GM18517 (cell line): ENCODE data around the gene CERKL.
A peak's percentile ranks its signal among the peaks of the same experiment; 100 is the strongest.

Experiments used
- ATAC-seq: cut with Tn5 transposase; IDR thresholded peaks from one replicate; pipeline ENCODE4 v1.9.1; 2021; ENCODE audit warnings: mild to moderate bottlenecking, moderate library complexity; ENCODE audit not compliant: unreplicated experiment

The CERKL gene

DNA sequence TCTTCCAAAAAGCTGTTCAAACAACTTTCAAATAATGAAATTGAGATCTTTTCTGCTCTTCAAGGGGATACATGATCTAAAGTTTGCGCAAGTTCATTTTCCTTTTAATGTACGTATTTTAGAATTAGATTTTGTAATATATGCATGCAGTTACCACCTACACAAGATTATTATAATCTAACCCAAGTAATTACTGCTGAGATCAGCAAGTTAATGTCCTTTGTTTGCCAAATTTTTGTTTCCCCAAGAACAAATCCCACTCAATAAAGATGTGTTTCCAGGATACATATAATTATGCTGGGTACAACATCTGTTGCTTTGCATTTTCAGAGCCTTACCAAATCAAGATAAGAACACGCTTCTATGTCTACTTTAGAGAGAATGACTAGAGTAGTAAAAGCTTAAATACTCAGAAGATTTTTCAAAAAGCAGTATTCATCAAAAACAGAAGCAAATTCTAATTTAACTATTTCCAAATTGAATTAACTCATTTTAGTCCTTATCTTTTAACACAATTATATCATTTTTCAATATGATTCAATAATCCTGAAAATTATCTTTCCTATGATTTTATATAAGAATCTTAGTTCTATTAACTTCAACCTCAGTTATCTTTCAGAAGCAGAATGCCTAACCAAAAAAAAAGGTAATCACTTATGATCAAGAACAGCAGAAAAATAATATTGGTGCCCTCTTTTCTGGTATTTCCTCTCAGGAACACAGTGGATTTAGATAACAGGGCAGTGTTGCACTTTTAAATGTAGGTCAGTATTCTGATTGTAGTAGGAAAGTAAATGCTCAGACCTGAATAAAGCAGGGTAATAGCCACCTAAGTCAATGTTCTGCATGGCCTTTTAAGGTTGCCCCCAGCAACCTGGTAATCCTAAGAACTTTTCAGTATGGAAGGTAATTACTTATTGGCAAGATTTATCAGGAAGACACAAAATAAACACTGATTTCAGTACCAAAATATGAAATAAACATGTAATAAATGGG, 28.0 kb downstream of the CERKL start:
- no peak for ATAC-seq

DNA sequence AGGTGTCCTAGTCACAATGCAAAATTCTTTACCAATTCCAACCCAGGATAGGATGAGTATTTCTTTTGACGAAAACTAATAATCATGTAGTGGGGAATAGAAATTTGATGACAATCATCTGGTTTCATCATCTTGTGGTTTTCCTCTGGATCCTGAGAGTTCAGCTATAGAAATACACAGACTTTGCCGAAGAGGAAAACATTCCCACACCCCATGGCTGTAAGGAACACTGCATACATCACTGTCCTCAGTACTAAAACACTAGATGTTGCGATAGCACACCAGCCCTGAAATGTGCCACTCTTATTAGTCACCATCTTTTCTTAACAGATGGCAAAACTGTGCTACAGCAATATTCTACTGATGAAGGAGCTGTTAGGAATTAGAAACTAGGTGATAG, 29.4 kb downstream of the CERKL start:
- ATAC-seq: no peak

DNA sequence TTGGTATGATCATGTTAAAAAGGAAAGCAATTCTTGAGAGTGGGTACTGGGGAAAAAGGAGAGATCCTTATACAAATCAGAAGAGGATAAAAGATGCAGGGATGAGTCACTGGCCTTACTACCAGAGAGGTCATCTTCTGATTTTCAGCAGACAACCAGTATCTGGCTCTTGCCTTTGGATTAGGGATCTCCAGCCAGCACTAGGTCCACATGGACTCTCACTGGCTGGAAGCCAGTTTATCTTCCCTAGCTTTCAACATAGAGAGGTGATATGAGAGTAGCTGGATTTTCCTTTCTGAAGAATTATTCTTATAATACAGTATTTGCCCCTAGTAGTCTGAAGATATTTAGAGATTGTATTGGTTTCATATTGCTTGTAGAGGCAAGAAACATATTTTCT, 30.2 kb downstream of the CERKL start:
- no peak for ATAC-seq

DNA sequence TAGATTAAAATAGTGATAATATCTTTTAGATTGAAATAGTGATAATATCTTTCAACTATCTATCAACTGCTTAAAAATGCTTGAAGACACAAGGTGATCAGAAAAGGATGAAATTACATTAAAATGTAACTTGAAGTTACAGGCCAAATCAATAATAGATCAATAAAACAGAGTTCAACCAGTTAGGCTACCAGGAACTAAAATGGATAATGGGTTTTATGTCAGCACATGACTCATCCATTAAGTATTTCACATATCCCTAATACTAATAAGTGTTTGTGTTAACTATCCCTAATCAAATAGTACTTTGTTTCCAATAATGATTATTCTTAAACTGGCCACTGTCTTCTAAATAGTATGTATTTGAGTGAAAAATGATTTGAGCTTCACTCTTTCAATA, 33.7 kb downstream of the CERKL start:
- ATAC-seq: no peak

GRCh38 chr2:181621779-181622490, 35.0 kb downstream of the CERKL start:
- ATAC-seq: no peak

GRCh38 chr2:181619516-181619915, 37.4 kb downstream of the CERKL start:
- ATAC-seq: no peak

- ATAC-seq: no peak
These were observed 40.2 kb downstream of the CERKL start for GRCh38 chr2:181616715-181617114.

- no peak for ATAC-seq
These were observed 41.8 kb downstream of the CERKL start for GRCh38 chr2:181614874-181615638.

DNA sequence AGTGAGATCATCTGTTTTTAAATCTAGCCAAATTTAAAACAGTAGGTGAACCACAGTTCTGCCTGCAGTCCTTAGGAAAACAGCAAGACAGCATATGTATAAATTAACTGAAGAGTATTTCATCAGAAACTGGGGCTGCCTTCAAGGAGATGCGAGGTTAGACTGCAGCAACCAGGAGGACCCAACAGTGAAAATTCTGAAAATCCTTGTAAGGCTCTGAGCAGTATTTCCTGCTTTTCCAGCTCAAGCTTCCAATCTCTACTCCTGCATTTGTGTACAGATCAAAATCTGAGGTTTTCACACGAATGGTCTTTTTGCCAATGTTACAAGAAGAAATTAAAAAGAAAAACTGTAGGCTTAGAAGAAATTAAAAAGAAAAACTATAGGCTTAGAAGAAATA, 43.7 kb downstream of the CERKL start:
- no peak for ATAC-seq

DNA sequence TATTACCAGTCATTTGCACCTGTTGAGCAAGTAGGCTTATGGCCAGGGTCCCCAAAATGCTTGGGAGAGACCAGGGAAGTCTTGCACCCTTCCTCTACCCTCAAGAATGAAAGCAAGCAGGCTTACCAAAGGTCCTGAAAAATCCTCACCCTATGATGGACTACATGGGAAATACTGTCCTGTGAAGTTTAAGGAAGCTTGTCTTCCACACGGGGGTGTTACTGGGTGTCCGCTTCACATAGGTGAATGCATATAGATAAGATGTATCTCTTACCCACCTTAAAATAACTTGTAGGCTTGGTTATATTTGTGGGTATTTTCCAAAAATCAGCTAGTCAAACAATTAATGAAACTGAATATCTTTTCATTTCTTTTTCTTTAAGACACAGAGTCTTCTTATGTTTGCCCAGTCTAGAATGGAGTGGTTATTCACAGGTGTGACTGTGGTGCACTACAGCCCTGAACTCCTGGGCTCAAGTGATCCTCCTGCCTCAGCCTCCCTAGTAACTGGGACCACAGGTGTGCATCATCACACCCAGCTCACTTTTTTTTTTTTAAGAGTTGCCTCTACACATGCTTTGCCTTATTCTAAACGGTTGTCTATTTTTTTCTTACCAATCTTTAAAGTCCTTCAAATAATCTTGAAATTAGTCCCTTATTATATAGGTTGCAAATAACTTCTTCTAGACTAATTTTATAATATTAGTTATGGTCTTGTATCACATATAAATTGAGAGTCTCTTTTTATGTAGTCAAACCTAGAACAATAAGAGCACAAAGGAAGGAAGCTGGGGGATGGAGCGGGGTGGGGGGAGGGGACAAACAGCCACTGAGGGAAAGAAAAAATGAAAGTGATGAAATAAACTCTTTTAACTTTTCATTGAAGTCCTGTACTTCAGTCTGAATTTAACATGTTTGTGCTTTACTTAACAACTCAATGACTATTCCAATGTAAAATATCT, 49.0 kb downstream of the CERKL start:
- no peak for ATAC-seq

DNA sequence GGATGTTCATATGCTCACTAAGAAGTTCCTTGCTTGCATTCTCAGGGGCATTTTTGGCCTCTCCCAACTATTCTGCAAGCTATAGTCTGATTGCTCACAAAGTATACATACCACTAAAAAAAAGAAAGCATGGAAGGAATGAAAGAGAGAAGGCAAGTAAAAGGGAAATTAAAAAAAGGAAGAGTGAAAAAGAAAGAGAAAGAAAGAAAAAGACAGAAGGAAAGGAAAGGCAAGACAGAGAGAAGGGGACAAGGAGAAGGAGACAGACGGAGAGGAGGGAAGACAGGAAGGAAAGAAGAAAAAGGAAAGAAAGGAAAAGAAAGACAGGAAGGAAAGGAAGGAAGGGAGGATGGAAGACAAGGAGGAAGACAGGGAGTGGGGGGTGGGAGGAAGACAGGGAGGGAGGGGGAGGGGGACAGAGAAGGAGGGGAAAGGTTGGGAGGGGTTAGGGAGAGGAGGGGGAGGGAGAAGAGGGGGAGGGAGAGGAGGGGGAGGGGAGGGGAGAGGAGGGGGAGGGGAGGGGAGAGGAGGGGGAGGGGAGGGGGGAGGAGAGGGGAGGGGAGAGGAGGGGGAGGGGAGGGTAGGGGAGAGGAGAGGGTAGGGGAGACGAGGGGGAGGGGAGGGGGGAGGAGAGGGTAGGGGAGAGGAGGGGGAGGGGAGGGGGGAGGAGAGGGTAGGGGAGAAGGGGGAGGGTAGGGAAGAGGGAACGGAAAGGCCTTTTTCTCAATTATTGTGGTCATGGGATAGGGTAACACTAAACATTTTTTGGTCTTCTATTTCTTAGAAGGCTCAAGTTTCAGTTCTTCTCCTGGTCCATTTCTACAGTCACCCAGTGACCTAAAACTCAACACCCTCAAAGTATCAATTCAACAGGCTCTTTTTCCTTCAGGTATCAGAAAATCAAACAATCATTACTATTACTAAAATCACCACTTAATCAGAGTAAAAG, 50.7 kb downstream of the CERKL start:
- no peak for ATAC-seq

- no peak for ATAC-seq
These were observed 54.9 kb downstream of the CERKL start for GRCh38 chr2:181602017-181602416.

DNA sequence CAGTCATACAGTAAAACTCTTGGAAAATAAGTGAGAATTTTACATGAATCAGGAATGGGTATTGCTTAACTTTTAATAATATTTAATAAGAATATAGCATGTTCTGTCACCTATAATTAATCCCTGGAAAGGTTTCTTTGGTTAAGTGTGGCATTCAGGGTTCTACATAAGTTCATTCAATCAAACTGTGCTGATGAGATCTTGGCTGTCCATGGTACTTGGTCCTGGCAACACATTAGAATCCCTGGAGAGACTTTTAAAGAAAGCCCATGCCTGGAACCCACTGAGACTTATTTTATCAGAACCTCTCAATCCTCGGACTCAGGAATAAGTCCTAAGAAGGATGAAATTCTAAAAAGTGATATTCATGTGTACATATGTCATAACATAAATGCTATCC, 60.3 kb downstream of the CERKL start:
- no peak for ATAC-seq

DNA sequence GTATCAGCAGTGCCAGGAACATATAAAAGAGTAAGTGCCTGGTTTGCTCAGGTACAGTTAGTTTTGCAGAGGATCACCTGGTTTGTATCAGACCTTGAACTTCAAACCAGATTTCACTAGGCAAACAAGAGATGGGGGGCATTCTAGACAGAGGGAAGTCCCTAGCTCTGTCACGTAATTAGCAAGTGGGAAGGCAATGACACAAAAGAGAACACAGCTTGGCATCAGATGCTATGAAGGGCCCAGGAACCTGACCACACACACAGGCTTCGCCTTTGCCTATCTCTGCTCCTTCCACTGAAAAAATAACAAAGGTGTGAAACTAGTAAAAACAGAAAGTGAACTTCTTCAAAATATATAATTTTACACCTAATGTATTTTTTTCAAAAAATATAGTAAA, 62.6 kb downstream of the CERKL start:
- ATAC-seq: peak; percentile 74

GRCh38 chr2:181589779-181590178, 67.1 kb downstream of the CERKL start:
- ATAC-seq: no peak

- no peak for ATAC-seq
These were observed 68.4 kb downstream of the CERKL start for GRCh38 chr2:181588546-181588945.

- ATAC-seq: peak; percentile 97
These were observed 70.3 kb downstream of the CERKL start for GRCh38 chr2:181586569-181587081.

GRCh38 chr2:181585732-181586131, 71.2 kb downstream of the CERKL start:
- no peak for ATAC-seq

- no peak for ATAC-seq
These were observed 75.4 kb downstream of the CERKL start for GRCh38 chr2:181581534-181581933.
